ENCODE results near the gene BZW1.

DNA sequence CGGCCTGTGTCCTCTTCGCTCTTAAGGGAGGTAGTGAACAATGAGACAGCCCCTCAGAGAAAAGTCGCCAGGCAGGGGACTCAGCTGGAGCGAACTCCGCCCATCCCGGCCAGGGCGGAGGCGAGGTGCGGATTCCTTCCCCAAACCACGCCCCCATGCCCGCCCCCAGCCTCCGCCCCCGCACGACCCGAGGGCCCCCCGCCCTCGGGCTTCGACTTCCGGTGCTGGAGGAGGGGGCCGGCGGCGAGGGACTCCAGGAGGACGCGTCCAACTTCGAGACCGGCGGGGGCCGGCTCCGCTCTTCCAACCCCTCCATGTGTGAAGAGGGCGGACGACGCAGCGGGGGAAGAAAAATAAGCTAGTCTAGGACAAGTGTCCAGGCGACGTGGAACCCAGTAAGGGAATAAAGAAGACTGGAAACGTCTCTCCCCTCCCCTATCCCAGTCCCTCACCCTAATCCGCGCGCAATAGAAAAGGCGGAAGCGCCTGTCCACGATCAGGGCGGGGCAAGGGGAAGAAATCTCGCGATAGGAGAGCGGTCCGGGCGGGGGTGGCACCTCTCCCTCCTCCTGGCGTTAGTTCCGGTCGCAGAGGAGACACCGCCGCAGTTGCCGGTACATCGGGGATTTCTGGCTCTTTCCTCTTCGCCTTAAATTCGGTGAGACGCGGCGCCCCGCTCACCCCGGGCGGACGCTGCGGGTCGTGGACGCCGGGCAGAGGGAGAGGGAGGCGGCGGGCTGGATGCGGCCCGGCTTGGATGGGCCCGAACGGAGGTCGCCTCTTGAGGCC lies at the start of gene BZW1:
- TF ChIP-seq BHLHE40 (IDR thresholded peaks at IDR 0.05; ENCODE audit: borderline replicate concordance) (peak; percentile 83), SP1 (IDR thresholded peaks at IDR 0.05) (peak; percentile 61; the same call in 1 of the 2 replicates)
